Neural progenitor cell (in vitro differentiated cells): ENCODE results near the gene GDPD5. TPM values are rescaled to one million over a fixed set of nuclear protein-coding genes. Genes with fewer than 3 reads are reported as not detected.

ENCODE experiments used
- DNase-seq: peaks from one replicate; pipeline ENCODE4 v3.0.0-alpha.2; 2016; ENCODE audit warnings: low spot score
- H2AFZ ChIP-seq: fragments of 200-600 bp; sonication (generic); replicated peaks from 2 replicates; pipeline ENCODE4 v1.6.1; 2016; ENCODE audit warnings: antibody characterized with exemption
- H3F3A ChIP-seq: fragments of 200-600 bp; sonication (generic); 2 replicates; pipeline ENCODE4 v1.6.1; 2016; ENCODE audit warnings: antibody characterized with exemption, low read depth
- H3K27ac ChIP-seq: fragments of 200-600 bp; sonication (generic); 2 replicates; pipeline ENCODE4 v1.5.1; 2016; ENCODE audit warnings: mild to moderate bottlenecking
- H3K27me3 ChIP-seq: fragments of 200-600 bp; sonication (generic); 2 replicates; pipeline ENCODE4 v1.6.1; 2016; ENCODE audit warnings: mild to moderate bottlenecking, moderate library complexity
- H3K36me3 ChIP-seq: fragments of 200-600 bp; sonication (generic); 2 replicates; pipeline ENCODE4 v1.5.1; 2016
- H3K4me1 ChIP-seq: fragments of 200-600 bp; sonication (generic); 2 replicates; pipeline ENCODE4 v1.6.1; 2016; ENCODE audit warnings: mixed run types
- H3K4me2 ChIP-seq: fragments of 200-600 bp; sonication (generic); 2 replicates; pipeline ENCODE4 v1.6.1; 2016
- H3K4me3 ChIP-seq: fragments of 200-600 bp; sonication (generic); 2 replicates; pipeline ENCODE4 v1.5.1; 2016
- H3K79me2 ChIP-seq: fragments of 200-600 bp; sonication (generic); 2 replicates; pipeline ENCODE4 v1.6.1; 2016; ENCODE audit warnings: low read depth
- H3K9ac ChIP-seq: fragments of 200-600 bp; sonication (generic); 2 replicates; pipeline ENCODE4 v1.6.1; 2016
- H3K9me3 ChIP-seq: fragments of 200-600 bp; sonication (generic); 2 replicates; pipeline ENCODE4 v1.5.1; 2016; ENCODE audit warnings: low read depth
- H4K20me1 ChIP-seq: fragments of 200-600 bp; sonication (generic); 2 replicates; pipeline ENCODE4 v1.6.1; 2016; ENCODE audit warnings: low read depth
- H3K27ac Mint-ChIP-seq: 3 replicates; pipeline ENCODE4 v1.8.0; 2021; ENCODE audit warnings: mixed read lengths
- H3K27me3 Mint-ChIP-seq: 2 replicates; pipeline ENCODE4 v1.8.0; 2022; ENCODE audit warnings: low read depth, mild to moderate bottlenecking, inconsistent platforms, moderate library complexity, mixed read lengths; ENCODE audit not compliant: insufficient read depth
- H3K36me3 Mint-ChIP-seq: 3 replicates; pipeline ENCODE4 v1.8.0; 2021; ENCODE audit warnings: mixed read lengths
- H3K4me1 Mint-ChIP-seq: 3 replicates; pipeline ENCODE4 v1.8.0; 2021; ENCODE audit warnings: mixed read lengths
- H3K4me3 Mint-ChIP-seq: 3 replicates; pipeline ENCODE4 v1.8.0; 2021; ENCODE audit warnings: mild to moderate bottlenecking, moderate library complexity, mixed read lengths
- H3K9me3 Mint-ChIP-seq: 3 replicates; pipeline ENCODE4 v1.8.0; 2020; ENCODE audit warnings: mixed read lengths
- EZH2 ChIP-seq: fragments of 200-600 bp; sonication (generic); IDR thresholded peaks from 2 replicates; pipeline ENCODE4 v1.6.1; 2017; ENCODE audit warnings: antibody characterized with exemption, mild to moderate bottlenecking, moderate library complexity
- EZH2phosphoT487 ChIP-seq: fragments of 200-600 bp; sonication (generic); IDR thresholded peaks from 2 replicates; pipeline ENCODE4 v1.6.1; 2017; ENCODE audit warnings: antibody characterized with exemption
- total RNA-seq: library from RNA; depleted of rRNA; stranded (reverse); fragments of >200 nt; gene quantifications from 2 replicates; pipeline ENCODE4 v1.2.3, GENCODE V29; 2015; ENCODE audit warnings: low replicate concordance
- TF ChIP-seq, protein P1 (sequence below): fragments of 200-600 bp; sonication (generic); IDR thresholded peaks from 2 replicates; pipeline ENCODE4 v1.5.1; 2017; ENCODE audit warnings: antibody characterized with exemption, mild to moderate bottlenecking

The GDPD5 gene
- total RNA-seq, 1 donor from 2014 or later = 11.3 TPM

DNA sequence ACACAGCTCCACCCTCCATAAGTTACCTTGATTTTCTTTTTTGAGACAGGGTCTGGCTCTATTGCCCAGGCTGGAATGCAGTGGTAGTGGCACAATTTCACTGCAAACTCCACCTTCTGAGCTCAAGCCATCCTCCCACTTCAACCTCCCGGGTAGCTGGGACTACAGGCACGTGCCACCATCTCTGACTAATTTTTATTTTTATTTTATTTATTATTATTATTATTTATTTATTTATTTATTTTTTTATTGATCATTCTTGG lies 116.9 kb downstream of the GDPD5 start:
- Histone ChIP-seq H3K4me2 (no peak overlapping the region), H3K27me3 (no peaks in the 10 kb centered on the region), H3K4me1 (no peaks in the 10 kb centered on the region), H3K4me3 (no peak overlapping the region), H2AFZ (no peak overlapping the region), H3K27ac (no peak overlapping the region), H3F3A (peaks cover 50% of the 10 kb centered on the region), H4K20me1 (peaks cover 56% of the 10 kb centered on the region), H3K36me3 (peaks cover 32% of the 10 kb centered on the region), H3K79me2 (peaks cover 50% of the 10 kb centered on the region), H3K9ac (no peak overlapping the region), H3K9me3 (no peaks in the 10 kb centered on the region)
- TF ChIP-seq EZH2 (no peak), EZH2phosphoT487 (no peak)
- TF ChIP-seq, protein P1, sequence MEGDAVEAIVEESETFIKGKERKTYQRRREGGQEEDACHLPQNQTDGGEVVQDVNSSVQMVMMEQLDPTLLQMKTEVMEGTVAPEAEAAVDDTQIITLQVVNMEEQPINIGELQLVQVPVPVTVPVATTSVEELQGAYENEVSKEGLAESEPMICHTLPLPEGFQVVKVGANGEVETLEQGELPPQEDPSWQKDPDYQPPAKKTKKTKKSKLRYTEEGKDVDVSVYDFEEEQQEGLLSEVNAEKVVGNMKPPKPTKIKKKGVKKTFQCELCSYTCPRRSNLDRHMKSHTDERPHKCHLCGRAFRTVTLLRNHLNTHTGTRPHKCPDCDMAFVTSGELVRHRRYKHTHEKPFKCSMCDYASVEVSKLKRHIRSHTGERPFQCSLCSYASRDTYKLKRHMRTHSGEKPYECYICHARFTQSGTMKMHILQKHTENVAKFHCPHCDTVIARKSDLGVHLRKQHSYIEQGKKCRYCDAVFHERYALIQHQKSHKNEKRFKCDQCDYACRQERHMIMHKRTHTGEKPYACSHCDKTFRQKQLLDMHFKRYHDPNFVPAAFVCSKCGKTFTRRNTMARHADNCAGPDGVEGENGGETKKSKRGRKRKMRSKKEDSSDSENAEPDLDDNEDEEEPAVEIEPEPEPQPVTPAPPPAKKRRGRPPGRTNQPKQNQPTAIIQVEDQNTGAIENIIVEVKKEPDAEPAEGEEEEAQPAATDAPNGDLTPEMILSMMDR = no peak
- no peak for DNase-seq
- Mint-ChIP-seq H3K9me3 (no peaks in the 10 kb centered on the region), H3K36me3 (peaks cover 50% of the 10 kb centered on the region), H3K27ac (no peak overlapping the region), H3K4me3 (no peak overlapping the region), H3K27me3 (peaks cover 10% of the 10 kb centered on the region), H3K4me1 (peaks cover 8% of the 10 kb centered on the region)

DNA sequence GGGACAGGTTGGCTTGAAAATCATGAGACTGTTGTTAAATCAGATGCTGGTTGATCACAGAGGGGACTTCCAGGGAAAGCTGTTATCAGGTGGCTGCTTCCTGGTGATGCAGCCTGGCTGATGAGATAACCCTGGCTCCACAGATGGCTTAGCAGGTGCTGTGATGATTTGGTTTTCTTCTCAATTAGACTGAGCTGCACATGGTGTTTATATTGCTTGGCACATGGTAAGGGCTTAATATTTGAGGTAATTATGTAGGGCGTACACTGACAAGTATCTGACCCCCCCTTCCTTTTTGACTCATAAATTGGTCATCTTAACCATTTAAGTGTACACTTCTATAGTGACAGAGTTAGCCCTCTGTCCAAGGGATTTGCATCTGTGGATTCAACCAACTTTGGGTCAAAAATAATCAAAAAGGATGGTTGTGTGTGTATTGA lies 119.4 kb downstream of the GDPD5 start:
- Histone ChIP-seq H3K36me3 (peaks cover 56% of the 10 kb centered on the region), H4K20me1 (peaks cover 75% of the 10 kb centered on the region), H3K9me3 (no peaks in the 10 kb centered on the region), H2AFZ (no peak overlapping the region), H3K27me3 (no peaks in the 10 kb centered on the region), H3K4me1 (peaks cover 11% of the 10 kb centered on the region), H3K79me2 (peaks cover 76% of the 10 kb centered on the region), H3K4me2 (no peak overlapping the region), H3K9ac (no peak overlapping the region), H3F3A (peaks cover 76% of the 10 kb centered on the region), H3K27ac (no peak overlapping the region), H3K4me3 (no peak overlapping the region)
- H3K27ac Mint-ChIP-seq = no peak overlapping the region
- peaks cover 7% of the 10 kb centered on the region for H3K27me3 Mint-ChIP-seq
- peaks cover 26% of the 10 kb centered on the region for H3K4me1 Mint-ChIP-seq
- DNase-seq = no peak
- TF ChIP-seq, protein P1 = no peak
- TF ChIP-seq EZH2 = no peak
- TF ChIP-seq EZH2phosphoT487 = no peak
- H3K4me3 Mint-ChIP-seq = no peak overlapping the region
- peaks cover 58% of the 10 kb centered on the region for H3K36me3 Mint-ChIP-seq
- no peaks in the 10 kb centered on the region for H3K9me3 Mint-ChIP-seq

DNA sequence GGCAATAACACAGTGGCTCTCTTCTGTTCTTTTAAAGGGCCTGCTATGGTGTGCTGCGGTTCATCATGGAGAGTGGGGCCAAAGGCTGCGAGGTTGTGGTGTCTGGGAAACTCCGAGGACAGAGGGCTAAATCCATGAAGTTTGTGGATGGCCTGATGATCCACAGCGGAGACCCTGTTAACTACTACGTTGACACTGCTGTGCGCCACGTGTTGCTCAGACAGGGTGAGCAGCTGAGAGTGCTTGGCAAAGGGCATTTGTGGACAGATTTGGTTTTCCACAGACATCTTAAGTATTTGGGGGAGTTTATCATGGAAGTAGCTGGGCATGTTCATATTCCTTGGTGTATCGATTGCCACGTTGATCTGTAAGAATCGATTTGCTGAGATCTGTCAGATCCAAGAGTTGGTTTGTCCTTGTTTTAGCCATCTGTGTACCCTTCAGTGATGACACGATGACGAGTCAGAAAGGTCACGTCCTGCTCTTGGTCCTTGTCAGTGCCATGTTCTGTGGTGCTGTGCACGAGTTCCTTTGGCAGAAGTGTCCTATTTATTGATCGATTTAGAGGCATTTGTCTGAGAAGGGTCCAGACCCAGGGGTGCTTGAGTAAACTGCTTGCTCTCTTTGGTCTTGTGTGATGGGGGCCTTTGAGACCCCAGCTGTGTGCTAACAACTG lies 121.6 kb downstream of the GDPD5 start:
- H4K20me1 ChIP-seq = peaks cover 94% of the 10 kb centered on the region
- H3K36me3 Mint-ChIP-seq = peaks cover 61% of the 10 kb centered on the region
- H3K79me2 ChIP-seq = peaks cover 97% of the 10 kb centered on the region
- H3K9me3 Mint-ChIP-seq = no peaks in the 10 kb centered on the region
- TF ChIP-seq, protein P1 = no peak
- TF ChIP-seq EZH2 = no peak
- TF ChIP-seq EZH2phosphoT487 = no peak
- no peak overlapping the region for H3K4me3 ChIP-seq
- no peak overlapping the region for H3K4me2 ChIP-seq
- H2AFZ ChIP-seq = no peak overlapping the region
- peaks cover 94% of the 10 kb centered on the region for H3F3A ChIP-seq
- no peak overlapping the region for H3K9ac ChIP-seq
- peaks cover 36% of the 10 kb centered on the region for H3K4me1 Mint-ChIP-seq
- H3K27me3 ChIP-seq = no peaks in the 10 kb centered on the region
- no peaks in the 10 kb centered on the region for H3K9me3 ChIP-seq
- peaks cover 15% of the 10 kb centered on the region for H3K4me1 ChIP-seq
- H3K4me3 Mint-ChIP-seq = no peak overlapping the region
- H3K27ac Mint-ChIP-seq = no peak overlapping the region
- peaks cover 7% of the 10 kb centered on the region for H3K27me3 Mint-ChIP-seq
- no peak for DNase-seq
- H3K36me3 ChIP-seq = peaks cover 60% of the 10 kb centered on the region
- no peak overlapping the region for H3K27ac ChIP-seq
